Kidney epithelial cell (primary cell): ENCODE data around the gene SENP1. TPM values are rescaled to one million over a fixed set of nuclear protein-coding genes. Genes with fewer than 3 reads are reported as not detected.

Experiments
- DNase-seq: peaks from one replicate; pipeline ENCODE4 v3.0.0-alpha.2; 2010; ENCODE audit warnings: low read depth
- H3K27me3 ChIP-seq: 2 replicates; pipeline ENCODE4 v1.6.0; 2011; ENCODE audit warnings: low read length; ENCODE audit not compliant: control insufficient read depth, insufficient read depth
- H3K36me3 ChIP-seq: 2 replicates; pipeline ENCODE4 v1.5.1; 2011; ENCODE audit warnings: low read length; ENCODE audit not compliant: control insufficient read depth, insufficient read depth
- H3K4me3 ChIP-seq: 2 replicates; pipeline ENCODE4 v1.5.1; 2011; ENCODE audit warnings: low read depth, mild to moderate bottlenecking, control low read depth, low read length
- total RNA-seq: library from RNA; depleted of rRNA; stranded (reverse); fragments of >200 nt; gene quantifications from 2 replicates; pipeline ENCODE4 v1.2.3, GENCODE V29; 2015
- TF ChIP-seq, protein P1 (sequence below): IDR thresholded peaks from 2 replicates; pipeline ENCODE4 v1.5.1; 2011; ENCODE audit warnings: mild to moderate bottlenecking, moderate library complexity, low read length, control low read depth, inconsistent platforms; ENCODE audit not compliant: insufficient read depth, poor library complexity, severe bottlenecking

SENP1 gene
- total RNA-seq, 1 donor from 2014 or later = 13.2 TPM

DNA sequence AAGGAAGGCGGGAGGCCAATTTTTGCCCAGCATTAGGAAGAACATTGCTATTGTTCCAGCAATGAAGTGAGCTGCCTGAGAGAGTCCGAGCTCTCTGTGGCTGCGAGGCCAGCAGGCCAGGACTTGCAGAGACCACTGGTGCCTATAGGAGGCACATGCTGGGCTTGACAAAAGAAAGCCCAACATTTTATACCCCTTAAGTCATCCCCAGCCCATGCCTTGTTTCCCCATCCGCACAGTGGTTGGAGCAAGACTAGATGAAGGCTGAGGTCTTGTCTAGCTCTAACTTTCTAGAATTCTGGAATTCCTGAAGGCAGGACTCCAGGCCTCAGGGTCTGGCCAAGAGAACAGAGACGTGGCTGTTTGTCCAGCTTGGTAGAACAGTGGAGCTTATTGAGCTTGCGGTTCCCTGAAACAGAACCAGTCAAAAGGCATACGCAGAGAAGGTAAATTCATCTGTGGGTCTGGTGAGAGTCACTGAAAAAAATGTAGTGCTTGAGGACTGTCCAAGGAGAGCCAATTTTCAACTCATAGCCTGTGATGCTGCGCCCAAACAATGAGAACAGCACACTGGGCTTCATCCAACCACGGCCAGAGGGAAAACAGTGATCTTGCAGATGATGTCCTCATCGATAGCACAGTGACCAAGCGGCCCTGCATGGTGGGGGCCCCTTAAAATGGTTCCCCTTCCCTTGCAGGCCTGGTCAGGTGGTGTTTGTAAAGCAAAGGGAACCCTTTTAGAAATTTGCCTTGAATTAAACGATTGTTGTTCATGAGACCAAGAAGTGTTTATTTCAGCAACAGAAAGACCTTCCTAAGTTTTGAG is 74.5 kb downstream of the SENP1 start:
- Histone ChIP-seq H3K36me3 (no peaks in the 10 kb centered on the region), H3K27me3 (peaks cover 2% of the 10 kb centered on the region), H3K4me3 (no peak overlapping the region)
- DNase-seq = no peak
- TF ChIP-seq, protein P1, sequence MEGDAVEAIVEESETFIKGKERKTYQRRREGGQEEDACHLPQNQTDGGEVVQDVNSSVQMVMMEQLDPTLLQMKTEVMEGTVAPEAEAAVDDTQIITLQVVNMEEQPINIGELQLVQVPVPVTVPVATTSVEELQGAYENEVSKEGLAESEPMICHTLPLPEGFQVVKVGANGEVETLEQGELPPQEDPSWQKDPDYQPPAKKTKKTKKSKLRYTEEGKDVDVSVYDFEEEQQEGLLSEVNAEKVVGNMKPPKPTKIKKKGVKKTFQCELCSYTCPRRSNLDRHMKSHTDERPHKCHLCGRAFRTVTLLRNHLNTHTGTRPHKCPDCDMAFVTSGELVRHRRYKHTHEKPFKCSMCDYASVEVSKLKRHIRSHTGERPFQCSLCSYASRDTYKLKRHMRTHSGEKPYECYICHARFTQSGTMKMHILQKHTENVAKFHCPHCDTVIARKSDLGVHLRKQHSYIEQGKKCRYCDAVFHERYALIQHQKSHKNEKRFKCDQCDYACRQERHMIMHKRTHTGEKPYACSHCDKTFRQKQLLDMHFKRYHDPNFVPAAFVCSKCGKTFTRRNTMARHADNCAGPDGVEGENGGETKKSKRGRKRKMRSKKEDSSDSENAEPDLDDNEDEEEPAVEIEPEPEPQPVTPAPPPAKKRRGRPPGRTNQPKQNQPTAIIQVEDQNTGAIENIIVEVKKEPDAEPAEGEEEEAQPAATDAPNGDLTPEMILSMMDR = no peak

GRCh38 chr12:48030173-48030650 is 75.7 kb downstream of the SENP1 start:
- H3K27me3 ChIP-seq = peaks cover 2% of the 10 kb centered on the region
- TF ChIP-seq, protein P1 = no peak
- no peak for DNase-seq
- no peak overlapping the region for H3K4me3 ChIP-seq
- no peaks in the 10 kb centered on the region for H3K36me3 ChIP-seq

DNA sequence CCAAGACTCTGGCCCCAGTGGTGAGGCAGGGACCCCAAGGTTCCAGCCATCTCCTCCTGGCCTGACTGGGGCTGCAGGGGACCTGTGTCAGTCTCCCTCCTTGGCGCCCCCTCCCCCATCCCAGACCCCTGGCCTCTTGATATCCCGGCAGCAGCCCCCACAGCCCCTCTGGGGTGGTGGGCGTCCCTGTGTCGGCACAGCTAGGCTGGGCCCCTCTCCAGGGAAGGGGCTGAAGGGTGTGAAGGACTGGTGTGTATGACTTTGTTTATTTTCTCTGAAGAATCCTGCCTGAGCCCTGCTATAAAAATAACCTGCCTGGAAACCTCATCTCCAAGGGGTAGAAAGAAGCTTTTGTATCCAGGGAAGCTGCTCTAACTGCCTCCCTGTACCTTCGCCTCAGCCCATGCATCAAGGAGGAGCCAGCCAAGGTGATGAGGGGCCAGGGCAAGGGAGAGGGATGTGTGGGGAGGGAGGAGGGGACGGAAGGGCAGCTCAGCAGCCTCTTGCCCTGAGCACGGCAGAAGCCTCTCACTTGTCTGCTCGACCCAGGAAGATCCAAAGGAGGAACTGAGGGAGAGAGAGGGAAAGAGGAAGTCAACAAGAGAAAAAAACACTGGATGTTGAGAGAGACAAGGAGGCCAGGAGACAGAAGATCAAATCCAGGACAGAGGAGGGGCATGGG is 76.2 kb downstream of the SENP1 start:
- Histone ChIP-seq H3K27me3 (peaks cover 2% of the 10 kb centered on the region), H3K36me3 (no peaks in the 10 kb centered on the region), H3K4me3 (no peak overlapping the region)
- TF ChIP-seq, protein P1 = no peak
- DNase-seq = no peak

- Histone ChIP-seq H3K36me3 (no peaks in the 10 kb centered on the region), H3K27me3 (peaks cover 2% of the 10 kb centered on the region), H3K4me3 (no peak overlapping the region)
- DNase-seq = no peak
- TF ChIP-seq, protein P1 = no peak
Measured at GRCh38 chr12:48028541-48029431, 77.1 kb downstream of the SENP1 start.

GRCh38 chr12:48027183-48028002 is 78.5 kb downstream of the SENP1 start:
- peaks cover 7% of the 10 kb centered on the region for H3K27me3 ChIP-seq
- TF ChIP-seq, protein P1 = no peak
- no peak for DNase-seq
- no peaks in the 10 kb centered on the region for H3K36me3 ChIP-seq
- H3K4me3 ChIP-seq = no peak overlapping the region
